ENCODE data around the gene PRELID3B. TPM values are rescaled to one million over a fixed set of nuclear protein-coding genes. Genes with fewer than 3 reads are reported as not detected.

The PRELID3B gene
- total RNA-seq, 1 donor from 2014 or later, result 78.8 TPM

- Histone ChIP-seq H3K79me2 (ENCODE audit: low read depth) (no peaks in the 10 kb centered on the region), H2AFZ (replicated peaks) (no peak overlapping the region), H3F3A (ENCODE audit: low read depth) (no peaks in the 10 kb centered on the region), H4K20me1 (ENCODE audit: low read depth) (peaks cover 6% of the 10 kb centered on the region), H3K36me3 (no peaks in the 10 kb centered on the region), H3K9me3 (ENCODE audit: low read depth) (no peaks in the 10 kb centered on the region), H3K27me3 (peaks cover 11% of the 10 kb centered on the region), H3K4me1 (peaks cover 3% of the 10 kb centered on the region), H3K4me2 (no peak overlapping the region), H3K4me3 (no peak overlapping the region), H3K27ac (no peak overlapping the region), H3K9ac (no peak overlapping the region)
- H3K4me3 Mint-ChIP-seq, result peak overlapping the region; percentile 67
- H3K4me1 Mint-ChIP-seq, result peaks cover 19% of the 10 kb centered on the region
- peaks cover 9% of the 10 kb centered on the region for H3K27me3 Mint-ChIP-seq (ENCODE audit: insufficient read depth, low read depth)
- H3K9me3 Mint-ChIP-seq, result no peaks in the 10 kb centered on the region
- peak overlapping the region; percentile 86 for H3K27ac Mint-ChIP-seq
- no peak for DNase-seq (ENCODE audit: low spot score)
- no peak for TF ChIP-seq EZH2 (IDR thresholded peaks at IDR 0.05)
- no peak for TF ChIP-seq EZH2phosphoT487 (IDR thresholded peaks at IDR 0.05)
- peaks cover 5% of the 10 kb centered on the region for H3K36me3 Mint-ChIP-seq
Observed at GRCh38 chr20:59003836-59004492, 38.6 kb downstream of the PRELID3B start.

GRCh38 chr20:59002874-59003399 is 39.6 kb downstream of the PRELID3B start:
- Histone ChIP-seq H4K20me1 (ENCODE audit: low read depth) (peaks cover 6% of the 10 kb centered on the region), H2AFZ (replicated peaks) (no peak overlapping the region), H3K79me2 (ENCODE audit: low read depth) (no peaks in the 10 kb centered on the region), H3K9me3 (ENCODE audit: low read depth) (no peaks in the 10 kb centered on the region), H3K4me1 (peaks cover 3% of the 10 kb centered on the region), H3K4me3 (no peak overlapping the region), H3F3A (ENCODE audit: low read depth) (no peaks in the 10 kb centered on the region), H3K27me3 (peaks cover 7% of the 10 kb centered on the region), H3K9ac (peak overlapping the region; percentile 13), H3K36me3 (no peaks in the 10 kb centered on the region), H3K4me2 (no peak overlapping the region), H3K27ac (no peak overlapping the region)
- Mint-ChIP-seq H3K36me3 (peaks cover 7% of the 10 kb centered on the region), H3K9me3 (no peaks in the 10 kb centered on the region), H3K4me3 (peak overlapping the region; percentile 33), H3K27me3 (ENCODE audit: insufficient read depth, low read depth) (peaks cover 7% of the 10 kb centered on the region), H3K4me1 (peaks cover 19% of the 10 kb centered on the region), H3K27ac (peak overlapping the region; percentile 69)
- no peak for TF ChIP-seq EZH2 (IDR thresholded peaks at IDR 0.05)
- TF ChIP-seq CTCF (IDR thresholded peaks at IDR 0.05), result no peak
- no peak for TF ChIP-seq EZH2phosphoT487 (IDR thresholded peaks at IDR 0.05)
- DNase-seq (ENCODE audit: low spot score), result no peak

GRCh38 chr20:59002388-59002787 is 40.2 kb downstream of the PRELID3B start:
- Histone ChIP-seq H2AFZ (replicated peaks) (no peak overlapping the region), H3K4me2 (no peak overlapping the region), H3K4me1 (peaks cover 3% of the 10 kb centered on the region), H4K20me1 (ENCODE audit: low read depth) (peaks cover 6% of the 10 kb centered on the region), H3K4me3 (no peak overlapping the region), H3K9ac (no peak overlapping the region), H3K79me2 (ENCODE audit: low read depth) (no peaks in the 10 kb centered on the region), H3K27ac (no peak overlapping the region), H3K9me3 (ENCODE audit: low read depth) (no peaks in the 10 kb centered on the region), H3F3A (ENCODE audit: low read depth) (peaks cover under 1% of the 10 kb centered on the region), H3K36me3 (no peaks in the 10 kb centered on the region), H3K27me3 (peaks cover 1% of the 10 kb centered on the region)
- peak overlapping the region; percentile 69 for H3K27ac Mint-ChIP-seq
- peaks cover 7% of the 10 kb centered on the region for H3K27me3 Mint-ChIP-seq (ENCODE audit: insufficient read depth, low read depth)
- H3K9me3 Mint-ChIP-seq, result no peaks in the 10 kb centered on the region
- no peak for DNase-seq (ENCODE audit: low spot score)
- TF ChIP-seq EZH2 (IDR thresholded peaks at IDR 0.05), result no peak
- no peak for TF ChIP-seq CTCF (IDR thresholded peaks at IDR 0.05)
- no peak for TF ChIP-seq EZH2phosphoT487 (IDR thresholded peaks at IDR 0.05)
- H3K4me3 Mint-ChIP-seq, result peak overlapping the region; percentile 33
- H3K36me3 Mint-ChIP-seq, result peaks cover 13% of the 10 kb centered on the region
- H3K4me1 Mint-ChIP-seq, result peaks cover 17% of the 10 kb centered on the region

Data from neural progenitor cell (in vitro differentiated cells).